ENCODE data around the gene FTSJ1. TPM values are rescaled to one million over a fixed set of nuclear protein-coding genes. Genes with fewer than 3 reads are reported as not detected.

Gene FTSJ1
- total RNA-seq, 2 experiments from 2014 or later = 54.7 to 66.1 TPM

DNA sequence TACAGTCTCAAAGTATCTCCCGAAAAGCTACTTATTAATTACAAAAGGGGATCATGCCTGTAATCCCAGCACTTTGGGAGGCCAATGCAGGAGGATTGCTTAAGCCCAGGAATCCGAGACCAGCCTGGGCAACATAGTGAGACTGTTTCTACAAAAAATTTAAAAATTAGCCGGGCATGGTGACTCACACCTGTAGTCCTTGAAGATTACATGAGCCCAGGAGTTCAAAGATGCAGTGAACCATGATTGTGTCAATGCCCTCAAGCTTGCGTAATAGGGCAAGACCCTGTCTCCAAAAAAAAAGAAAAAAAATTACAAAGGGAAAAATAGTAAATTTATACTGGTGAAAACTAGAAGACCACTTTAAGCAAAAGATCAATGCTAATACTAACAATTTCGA is 29.5 kb downstream of the FTSJ1 start:
- no peaks in the 10 kb centered on the region for H3K36me3 ChIP-seq (ENCODE audit: insufficient read depth, low read length)
- no peak overlapping the region for H3K4me2 ChIP-seq (ENCODE audit: low read length)
- peaks cover 9% of the 10 kb centered on the region for H3K4me1 ChIP-seq (ENCODE audit: insufficient read depth, low read length, poor library complexity, severe bottlenecking)
- no peaks in the 10 kb centered on the region for H3K9me2 ChIP-seq (ENCODE audit: insufficient read depth, low read length)
- no peak overlapping the region for H3K27ac ChIP-seq (ENCODE audit: low read depth, low read length, poor library complexity, severe bottlenecking)
- no TSS peak for BruUV-seq (replicated peaks)
- H3K4me3 ChIP-seq (ENCODE audit: low read depth, low read length, poor library complexity, severe bottlenecking) = no peak overlapping the region
- H4K20me1 ChIP-seq (ENCODE audit: insufficient read depth, low read length) = no peaks in the 10 kb centered on the region
- intact Hi-C loops (cut with micrococcal nuclease; ENCODE audit: unreplicated experiment) = no loop called here
- no peaks in the 10 kb centered on the region for H3K9me3 ChIP-seq (ENCODE audit: low read length)
- TF ChIP-seq, protein P1, sequence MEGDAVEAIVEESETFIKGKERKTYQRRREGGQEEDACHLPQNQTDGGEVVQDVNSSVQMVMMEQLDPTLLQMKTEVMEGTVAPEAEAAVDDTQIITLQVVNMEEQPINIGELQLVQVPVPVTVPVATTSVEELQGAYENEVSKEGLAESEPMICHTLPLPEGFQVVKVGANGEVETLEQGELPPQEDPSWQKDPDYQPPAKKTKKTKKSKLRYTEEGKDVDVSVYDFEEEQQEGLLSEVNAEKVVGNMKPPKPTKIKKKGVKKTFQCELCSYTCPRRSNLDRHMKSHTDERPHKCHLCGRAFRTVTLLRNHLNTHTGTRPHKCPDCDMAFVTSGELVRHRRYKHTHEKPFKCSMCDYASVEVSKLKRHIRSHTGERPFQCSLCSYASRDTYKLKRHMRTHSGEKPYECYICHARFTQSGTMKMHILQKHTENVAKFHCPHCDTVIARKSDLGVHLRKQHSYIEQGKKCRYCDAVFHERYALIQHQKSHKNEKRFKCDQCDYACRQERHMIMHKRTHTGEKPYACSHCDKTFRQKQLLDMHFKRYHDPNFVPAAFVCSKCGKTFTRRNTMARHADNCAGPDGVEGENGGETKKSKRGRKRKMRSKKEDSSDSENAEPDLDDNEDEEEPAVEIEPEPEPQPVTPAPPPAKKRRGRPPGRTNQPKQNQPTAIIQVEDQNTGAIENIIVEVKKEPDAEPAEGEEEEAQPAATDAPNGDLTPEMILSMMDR (conservative IDR thresholded peaks at IDR 0.05; ENCODE audit: low read length) = no peak
- DNase-seq (ENCODE audit: low spot score) = no peak
- no peak overlapping the region for H2AFZ ChIP-seq (ENCODE audit: low read length)
- POLR2A ChIA-PET = no interaction called here
- CTCF ChIA-PET (ENCODE audit: unreplicated experiment) = no interaction called here
- no peaks in the 10 kb centered on the region for H3K79me2 ChIP-seq (ENCODE audit: insufficient read depth, low read depth, low read length)

DNA sequence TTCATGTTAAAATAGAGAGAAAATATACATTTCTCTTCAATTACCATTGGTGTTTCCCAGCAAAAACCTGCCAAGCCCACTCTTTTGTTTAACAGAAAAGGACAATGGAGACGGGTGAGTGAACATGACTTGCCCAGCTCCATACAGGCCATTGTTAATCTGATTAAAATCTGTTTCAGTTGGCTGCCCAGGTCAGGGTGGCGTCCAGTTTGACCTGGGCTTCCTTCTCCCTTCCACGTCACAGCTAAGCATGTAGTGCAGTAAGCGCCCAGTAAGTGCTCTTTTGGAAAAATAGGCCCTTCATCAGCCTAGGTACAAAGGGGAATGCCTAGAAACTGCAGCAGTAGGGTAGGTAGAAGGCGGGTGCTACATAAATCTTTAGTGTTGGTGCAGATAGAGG is 31.2 kb downstream of the FTSJ1 start:
- H3K36me3 ChIP-seq (ENCODE audit: insufficient read depth, low read length) = no peaks in the 10 kb centered on the region
- no peak overlapping the region for H3K4me2 ChIP-seq (ENCODE audit: low read length)
- ChIA-PET POLR2A (no interaction called here), CTCF (ENCODE audit: unreplicated experiment) (no interaction called here)
- no peak overlapping the region for H3K4me3 ChIP-seq (ENCODE audit: low read depth, low read length, poor library complexity, severe bottlenecking)
- no peak overlapping the region for H3K27ac ChIP-seq (ENCODE audit: low read depth, low read length, poor library complexity, severe bottlenecking)
- H3K9me2 ChIP-seq (ENCODE audit: insufficient read depth, low read length) = no peaks in the 10 kb centered on the region
- H3K79me2 ChIP-seq (ENCODE audit: insufficient read depth, low read depth, low read length) = no peaks in the 10 kb centered on the region
- no TSS peak for BruUV-seq (replicated peaks)
- no peaks in the 10 kb centered on the region for H4K20me1 ChIP-seq (ENCODE audit: insufficient read depth, low read length)
- no peak for DNase-seq (ENCODE audit: low spot score)
- no peaks in the 10 kb centered on the region for H3K9me3 ChIP-seq (ENCODE audit: low read length)
- no peak overlapping the region for H2AFZ ChIP-seq (ENCODE audit: low read length)
- peaks cover 9% of the 10 kb centered on the region for H3K4me1 ChIP-seq (ENCODE audit: insufficient read depth, low read length, poor library complexity, severe bottlenecking)
- TF ChIP-seq, protein P1 (conservative IDR thresholded peaks at IDR 0.05; ENCODE audit: low read length) = no peak
- no peak for TF ChIP-seq EZH2phosphoT487 (IDR thresholded peaks at IDR 0.05; ENCODE audit: borderline replicate concordance, low read depth, low read length)
- intact Hi-C loops (cut with micrococcal nuclease; ENCODE audit: unreplicated experiment) = no loop called here

DNA sequence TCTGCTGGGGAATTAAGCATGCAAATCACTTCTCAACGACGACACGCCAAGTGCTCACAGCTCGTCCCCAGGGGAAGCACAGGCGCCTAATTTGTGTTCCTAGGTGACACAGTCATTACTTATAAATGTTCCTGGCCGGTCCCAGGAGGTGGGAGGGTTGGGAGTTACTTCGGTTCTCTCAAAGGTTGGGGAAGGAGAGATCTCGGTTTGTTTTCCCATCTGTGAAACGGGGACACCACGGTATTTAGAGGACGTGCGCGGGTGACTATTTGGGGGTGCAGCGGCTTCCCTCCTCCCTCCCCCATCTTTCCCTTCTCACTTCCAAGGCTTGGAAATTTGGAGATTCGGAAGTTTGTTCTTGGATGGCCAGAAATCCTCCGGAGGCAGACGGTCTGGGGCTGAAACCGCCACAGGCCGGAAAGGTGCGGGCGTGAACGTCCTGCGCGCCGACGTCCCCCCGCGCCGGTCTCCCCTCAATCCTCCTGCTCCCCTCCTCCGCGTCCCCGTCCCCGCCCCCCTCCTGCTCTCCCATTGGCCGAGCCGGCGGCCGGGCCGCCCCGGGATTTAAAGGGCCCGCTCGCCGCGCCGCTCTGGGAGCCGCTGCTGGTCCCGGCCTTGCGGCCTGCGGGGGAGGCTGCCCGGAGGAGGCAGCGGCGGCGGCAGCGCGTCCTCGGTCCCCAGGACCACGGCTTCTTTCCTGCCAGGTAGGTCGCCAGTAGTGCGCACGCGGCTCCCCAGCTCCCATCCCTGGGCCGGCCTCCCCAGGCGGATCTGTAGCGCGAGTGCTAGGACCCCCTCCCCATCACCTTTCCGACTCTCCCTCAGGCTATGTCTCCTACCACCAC is 32.6 kb downstream of the FTSJ1 start, which contains the start of gene PORCN:
Gene PORCN, plus strand, starts transcription at position 593 of the 845 bp plus-strand sequence. CDS start 829 bp downstream, outside the sequence.
- Histone ChIP-seq H3K9me2 (ENCODE audit: insufficient read depth, low read length) (no peaks in the 10 kb centered on the region), H3K4me3 (ENCODE audit: low read depth, low read length, poor library complexity, severe bottlenecking) (peak within 1 kb of the TSS; percentile 83), H4K20me1 (ENCODE audit: insufficient read depth, low read length) (no peaks in the 10 kb centered on the region), H3K4me2 (ENCODE audit: low read length) (peak within 1 kb of the TSS; percentile 79), H3K9me3 (ENCODE audit: low read length) (no peaks in the 10 kb centered on the region), H3K36me3 (ENCODE audit: insufficient read depth, low read length) (no peaks in the 10 kb centered on the region), H2AFZ (ENCODE audit: low read length) (peak within 1 kb of the TSS; percentile 68; the same call in 1 of the 2 replicates), H3K4me1 (ENCODE audit: insufficient read depth, low read length, poor library complexity, severe bottlenecking) (peaks cover 9% of the 10 kb centered on the region), H3K27ac (ENCODE audit: low read depth, low read length, poor library complexity, severe bottlenecking) (peak within 1 kb of the TSS; percentile 53), H3K79me2 (ENCODE audit: insufficient read depth, low read depth, low read length) (no peaks in the 10 kb centered on the region)
- CTCF ChIA-PET (ENCODE audit: unreplicated experiment) = no interaction called here
- intact Hi-C loops (cut with micrococcal nuclease; ENCODE audit: unreplicated experiment) = no loop called here
- DNase-seq (ENCODE audit: low spot score) = peak; percentile 81
- TSS peak; percentile 89 for BruUV-seq (replicated peaks)
- TF ChIP-seq, protein P1 (conservative IDR thresholded peaks at IDR 0.05; ENCODE audit: low read length) = no peak
- no peak for TF ChIP-seq EZH2phosphoT487 (IDR thresholded peaks at IDR 0.05; ENCODE audit: borderline replicate concordance, low read depth, low read length)
- POLR2A ChIA-PET = interaction anchor here (0.5 to 1.1 kb wide), 2 partner anchors 10 to 572 kb away, joined by 3 to 7 read pairs; no protein-coding TSS in a partner anchor
